ENCODE data around the gene DBNL.

The DBNL gene

GRCh38 chr7:44062180-44062902 is 17.8 kb downstream of the DBNL start:
- no peak for DNase-seq (ENCODE audit: low spot score)

GRCh38 chr7:44062903-44063295 is 18.4 kb downstream of the DBNL start:
- DNase-seq (ENCODE audit: low spot score): no peak

DNA sequence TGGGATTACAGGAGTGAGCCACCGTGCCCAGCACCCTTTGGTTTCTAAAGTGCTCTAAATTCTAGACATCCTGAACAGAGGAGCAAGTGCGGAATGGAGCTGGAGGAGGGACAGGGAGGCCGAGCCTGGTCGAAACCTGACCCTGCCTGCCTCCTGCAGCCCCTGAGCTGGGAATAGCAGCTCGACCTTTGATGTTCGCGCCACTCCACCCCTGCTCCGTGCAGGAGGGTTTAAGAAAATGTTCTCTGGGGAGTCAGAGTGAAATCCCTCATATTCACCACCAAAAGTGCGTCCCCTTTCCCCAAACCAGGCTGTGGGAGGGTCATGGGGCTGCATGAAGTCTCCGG is 19.0 kb downstream of the DBNL start:
- no peak for DNase-seq (ENCODE audit: low spot score)

DNA sequence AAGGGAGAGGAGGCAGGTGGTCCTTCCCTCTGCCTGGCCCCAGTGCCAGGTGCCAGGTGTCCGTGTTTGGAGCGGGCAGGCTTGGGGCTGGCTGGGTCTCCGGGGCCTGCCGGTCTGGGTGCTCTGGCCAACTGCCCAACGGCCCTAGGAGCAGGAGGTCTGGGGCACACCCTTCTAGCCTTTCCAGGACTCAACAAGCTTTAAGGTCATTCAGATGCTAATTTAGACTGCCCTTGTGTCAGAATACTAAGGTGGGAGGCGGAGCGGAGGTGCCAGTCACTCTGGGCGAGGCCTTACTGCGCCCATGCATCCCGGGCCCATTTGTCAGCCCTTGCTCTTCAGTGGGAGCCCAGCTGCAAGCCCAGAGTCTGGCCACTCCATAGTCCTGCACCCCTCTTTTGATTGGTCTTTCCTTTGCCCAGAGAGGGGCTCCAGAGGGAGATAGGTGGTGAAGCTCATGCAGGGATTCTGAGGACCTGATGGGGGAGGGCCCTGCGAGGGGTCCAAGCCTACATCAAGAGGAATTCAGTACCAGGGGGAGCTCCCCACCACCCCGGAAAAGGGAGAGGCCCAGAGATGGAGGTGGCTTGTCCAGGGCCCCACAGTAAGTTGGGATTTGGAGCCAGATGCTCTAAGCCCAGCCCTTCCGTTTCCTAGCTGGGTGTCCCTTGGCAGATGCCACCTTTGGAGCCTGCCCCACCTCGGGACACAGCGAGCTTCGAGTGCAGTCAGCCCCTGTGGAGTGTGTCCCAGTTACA is 19.6 kb downstream of the DBNL start:
- no peak for DNase-seq (ENCODE audit: low spot score)

- DNase-seq (ENCODE audit: low spot score): no peak
These were observed 20.4 kb downstream of the DBNL start for GRCh38 chr7:44064791-44065430.

DNA sequence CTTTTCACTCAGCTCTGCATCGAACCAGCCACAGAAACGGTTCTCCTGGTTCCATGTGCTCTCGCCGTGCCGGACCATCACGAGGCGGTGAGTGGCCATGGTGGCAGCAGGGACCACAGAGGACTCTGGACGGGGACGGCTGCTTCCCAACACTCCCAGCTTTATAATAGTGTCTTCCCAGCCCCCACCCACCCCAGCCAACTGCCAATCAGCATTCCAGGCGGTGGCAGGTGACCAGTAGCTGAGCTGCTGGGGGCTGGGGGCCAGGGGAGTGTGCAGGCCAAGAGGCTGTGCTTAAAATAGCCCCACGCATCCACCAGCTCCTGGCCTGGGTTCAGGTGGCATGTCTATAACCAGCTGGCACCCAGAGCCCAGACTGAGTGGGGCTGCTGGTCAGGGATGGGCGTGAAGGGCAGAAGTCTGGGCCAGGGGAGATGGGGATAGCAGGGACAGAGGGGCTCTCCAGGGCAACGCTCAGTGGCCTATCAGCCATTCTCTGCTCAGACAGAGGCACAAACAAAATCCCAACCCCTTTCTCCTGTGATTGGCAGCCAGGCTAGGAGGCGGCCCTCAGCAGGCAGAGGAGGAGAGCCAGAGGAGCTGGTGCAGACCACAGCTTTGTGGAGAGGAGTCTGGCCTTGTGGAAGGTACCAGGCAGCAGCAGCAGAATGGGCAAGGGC is 21.1 kb downstream of the DBNL start, which contains the start of gene PGAM2:
TSS of gene PGAM2 (minus strand) at position 137 of the 680 bp plus-strand sequence. CDS start at position 99, 38 bp downstream.
- DNase-seq (ENCODE audit: low spot score): no peak

DNA sequence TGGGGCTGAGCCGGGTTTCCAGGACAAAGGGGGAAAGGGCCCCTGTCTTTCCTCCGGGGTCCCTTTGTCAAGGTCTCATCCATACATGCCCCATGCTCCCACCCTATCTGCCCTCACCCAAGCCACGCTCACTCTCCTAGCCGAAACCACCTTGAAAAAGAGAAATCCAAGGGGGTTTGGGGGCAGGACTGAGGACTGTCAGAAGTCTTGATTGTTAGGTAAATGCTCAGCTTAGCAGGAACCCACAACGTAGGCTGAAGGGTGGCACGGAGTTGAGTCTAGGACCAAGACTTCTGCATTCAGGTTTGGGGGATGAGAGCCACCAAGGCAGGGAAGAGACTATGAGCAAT is 21.6 kb downstream of the DBNL start:
- DNase-seq (ENCODE audit: low spot score): no peak

GRCh38 chr7:44066494-44067063 is 22.1 kb downstream of the DBNL start:
- DNase-seq (ENCODE audit: low spot score): no peak

DNA sequence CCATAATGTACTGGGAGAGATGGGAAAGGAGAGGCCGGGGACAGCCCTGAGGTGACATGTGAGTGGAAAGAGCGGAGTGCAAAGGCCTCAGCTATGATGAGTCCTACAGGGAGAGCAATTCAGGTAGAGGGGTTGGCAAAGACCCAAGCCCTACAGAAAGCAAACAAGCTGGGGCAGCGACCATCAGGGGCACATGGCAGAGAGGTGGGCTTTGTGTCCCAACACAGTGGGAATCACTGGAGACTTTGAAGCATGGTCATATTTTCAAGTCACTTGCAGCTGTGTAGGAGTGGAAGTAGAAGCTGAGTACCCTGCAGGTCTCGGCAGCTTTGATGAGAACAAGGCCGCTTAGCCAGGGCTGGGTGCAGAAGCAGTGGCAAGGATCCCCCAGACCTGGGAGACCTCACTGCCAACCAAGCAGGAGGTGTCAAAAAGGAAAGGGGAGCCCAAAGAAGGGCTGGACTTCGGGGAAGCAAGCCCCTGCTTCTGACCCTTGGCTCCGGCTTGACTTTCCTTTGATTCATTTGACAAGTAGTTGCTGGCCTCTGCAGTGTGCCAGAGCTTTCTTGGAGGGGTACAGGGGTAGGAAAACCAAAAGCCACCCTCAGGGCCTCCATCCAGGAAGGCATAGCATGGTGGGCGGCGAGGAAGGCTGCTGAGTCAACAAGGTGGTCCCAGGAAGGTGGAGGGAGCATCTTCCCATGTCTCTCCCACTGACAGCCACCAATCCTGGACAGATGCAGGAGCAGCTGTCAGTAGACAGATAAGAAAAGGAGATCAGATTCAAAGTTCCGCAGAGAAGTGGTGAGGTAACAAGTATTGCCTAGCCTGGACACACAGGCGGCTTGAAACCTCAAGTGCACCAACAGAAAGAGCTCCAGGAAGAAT is 22.8 kb downstream of the DBNL start:
- DNase-seq (ENCODE audit: low spot score): no peak

DNA sequence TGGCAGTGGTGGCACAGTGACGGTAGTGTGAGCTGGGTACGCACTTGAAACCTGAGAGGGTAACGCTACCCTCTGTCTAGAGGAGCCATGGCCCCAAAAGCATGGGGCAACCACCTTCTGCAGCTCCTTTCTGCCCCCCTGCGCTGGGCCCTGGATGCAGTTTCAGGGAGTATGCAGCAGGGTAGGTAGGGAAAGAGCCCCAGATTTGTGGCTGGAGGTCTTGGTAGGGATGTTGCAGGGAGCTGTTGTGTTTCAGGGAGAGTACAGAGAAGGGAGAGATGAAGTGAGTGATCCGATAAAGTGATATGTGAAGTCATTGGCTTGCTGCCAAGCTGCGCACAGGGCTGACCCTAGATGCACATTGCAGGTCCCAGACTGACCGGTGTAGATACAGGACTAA is 23.6 kb downstream of the DBNL start:
- DNase-seq (ENCODE audit: low spot score): no peak

GRCh38 chr7:44071726-44072363 is 27.3 kb downstream of the DBNL start:
- DNase-seq (ENCODE audit: low spot score): no peak

GRCh38 chr7:44072364-44073231 is 28.1 kb downstream of the DBNL start:
- DNase-seq (ENCODE audit: low spot score): peak; percentile 88

GRCh38 chr7:44073664-44074348 is 29.3 kb downstream of the DBNL start:
- peak; percentile 63 for DNase-seq (ENCODE audit: low spot score)

DNA sequence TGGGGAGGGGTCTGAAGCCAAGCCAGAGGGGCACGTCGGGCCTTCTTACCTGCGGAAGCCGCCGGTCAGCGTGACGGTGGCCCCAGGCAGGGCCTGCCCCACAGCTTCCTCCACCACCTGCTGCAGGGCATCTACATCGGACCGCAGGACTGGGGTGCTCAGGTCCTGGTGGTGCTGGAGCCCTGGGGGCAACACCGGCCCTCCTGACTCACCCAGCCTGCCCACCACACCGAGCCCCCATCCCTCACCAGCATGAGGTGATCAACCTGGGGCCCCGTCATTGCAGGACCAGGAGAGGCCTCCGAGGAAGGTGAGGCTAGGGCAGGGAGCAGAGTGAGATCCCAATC is 29.8 kb downstream of the DBNL start:
- no peak for DNase-seq (ENCODE audit: low spot score)

GRCh38 chr7:44075296-44076075 is 31.0 kb downstream of the DBNL start:
- no peak for DNase-seq (ENCODE audit: low spot score)

DNA sequence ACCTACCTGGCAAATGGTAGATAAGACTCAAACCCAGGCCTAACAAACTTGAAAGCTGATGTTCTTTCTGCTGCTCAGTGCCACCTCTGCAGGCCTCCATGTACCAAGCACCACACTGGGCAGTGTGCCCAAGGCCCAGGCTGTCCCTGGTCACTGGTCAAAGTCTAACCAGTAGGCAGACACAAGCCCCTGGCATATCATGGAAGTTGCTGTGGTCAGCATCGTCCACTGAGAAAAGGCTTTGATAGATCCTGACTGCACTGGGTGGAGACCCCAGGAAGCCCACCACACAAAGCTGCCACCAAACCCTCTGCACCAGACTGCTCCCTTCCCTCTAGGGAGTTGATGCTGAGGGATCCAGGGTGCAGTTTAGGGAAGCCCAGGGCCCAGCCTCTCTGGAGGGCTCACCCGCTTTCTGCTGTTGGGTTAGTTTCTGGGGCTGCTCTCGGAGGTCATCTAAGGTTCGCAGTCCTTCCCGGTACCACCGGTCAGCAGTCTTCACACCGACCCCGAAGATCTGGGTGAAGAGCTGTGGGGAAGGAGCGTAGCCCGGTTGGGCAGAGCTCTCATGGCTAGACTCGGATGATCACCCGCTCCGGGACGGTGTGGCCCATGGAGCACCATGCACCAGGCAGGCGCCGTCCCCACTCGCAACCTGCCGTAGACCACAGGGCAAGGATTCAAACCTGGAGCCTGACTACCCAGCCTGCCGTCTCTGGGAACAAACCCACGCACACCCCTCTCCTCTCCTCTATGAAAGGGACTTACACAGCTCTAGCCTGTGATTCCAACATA is 31.8 kb downstream of the DBNL start:
- DNase-seq (ENCODE audit: low spot score): no peak

GRCh38 chr7:44077061-44077460 is 32.6 kb downstream of the DBNL start:
- no peak for DNase-seq (ENCODE audit: low spot score)

GRCh38 chr7:44077681-44078091 is 33.2 kb downstream of the DBNL start:
- no peak for DNase-seq (ENCODE audit: low spot score)

All from AG08396 (cell line).